Measurements from ENCODE around the gene ROGDI. TPM values are rescaled to one million over a fixed set of nuclear protein-coding genes. Genes with fewer than 3 reads are reported as not detected.
A peak's percentile ranks its signal among the peaks of the same experiment; 100 is the strongest.

ROGDI gene
- total and polyA plus RNA-seq, 12 donors: 44.1 to 148 (median 96.9) TPM

- no peak for TF ChIP-seq CTCF (IDR thresholded peaks at IDR 0.05)
Observed at GRCh38 chr16:4777339-4778049, 24.9 kb downstream of the ROGDI start.

GRCh38 chr16:4776141-4776705 lies 26.2 kb downstream of the ROGDI start:
- Histone ChIP-seq H3K27ac (no peak overlapping the region), H3K4me3 (no peak overlapping the region), H3K36me3 (no peaks in the 10 kb centered on the region), H3K9me3 (no peaks in the 10 kb centered on the region), H3K27me3 (no peaks in the 10 kb centered on the region), H3K4me1 (no peaks in the 10 kb centered on the region)
- 93 to 96% methylated on average over 2 of the region's 2 CpGs for WGBS, 2 donors
- TF ChIP-seq CTCF (IDR thresholded peaks at IDR 0.05): no peak
- ATAC-seq (no peak), DNase-seq (no peak)
- intact Hi-C loops (cut with DNase I): no loop called here

More at GRCh38 chr16:4777339-4778049, 24.9 kb downstream of the ROGDI start:
- no peaks in the 10 kb centered on the region for H3K36me3 ChIP-seq
- DNase-seq (no peak), ATAC-seq (peak in 1 of 8 donors; percentile 10)
- H3K4me1 ChIP-seq: no peaks in the 10 kb centered on the region
- no peaks in the 10 kb centered on the region for H3K27me3 ChIP-seq
- no peaks in the 10 kb centered on the region for H3K9me3 ChIP-seq
- no peak overlapping the region for H3K27ac ChIP-seq
- H3K4me3 ChIP-seq: no peak overlapping the region
- 83 to 84% methylated on average over 17 of the region's 17 CpGs for WGBS, 2 donors
- intact Hi-C loops (cut with DNase I): no loop called here

- Histone ChIP-seq H3K27ac (no peak overlapping the region), H3K36me3 (no peaks in the 10 kb centered on the region), H3K4me1 (no peaks in the 10 kb centered on the region), H3K4me3 (no peak overlapping the region), H3K27me3 (no peaks in the 10 kb centered on the region), H3K9me3 (no peaks in the 10 kb centered on the region)
- intact Hi-C loops (cut with DNase I): no loop called here
- no peak for DNase-seq
- WGBS, 2 donors: 86 to 88% methylated on average over 13 of the region's 13 CpGs
- no peak for TF ChIP-seq CTCF (IDR thresholded peaks at IDR 0.05)
- ATAC-seq: no peak
Observed at GRCh38 chr16:4775005-4775404, 27.4 kb downstream of the ROGDI start.

GRCh38 chr16:4772351-4772750 lies 30.1 kb downstream of the ROGDI start:
- Histone ChIP-seq H3K4me1 (peaks cover 7 to 15% (median 12%) of the 10 kb centered on the region in 9 donors), H3K27ac (no peak overlapping the region), H3K4me3 (no peak overlapping the region), H3K9me3 (no peaks in the 10 kb centered on the region), H3K27me3 (no peaks in the 10 kb centered on the region), H3K36me3 (no peaks in the 10 kb centered on the region)
- ATAC-seq (no peak), DNase-seq (no peak)
- intact Hi-C loops (cut with DNase I): no loop called here
- WGBS, 2 donors: 74 to 83% methylated on average over 5 of the region's 5 CpGs
- TF ChIP-seq CTCF (IDR thresholded peaks at IDR 0.05): no peak
